ENCODE measurements around the gene MBLAC1. TPM values are rescaled to one million over a fixed set of nuclear protein-coding genes. Genes with fewer than 3 reads are reported as not detected.

Gene MBLAC1
- total RNA-seq, 2 donors from 2014 or later: 3.8 to 4.2 TPM

DNA sequence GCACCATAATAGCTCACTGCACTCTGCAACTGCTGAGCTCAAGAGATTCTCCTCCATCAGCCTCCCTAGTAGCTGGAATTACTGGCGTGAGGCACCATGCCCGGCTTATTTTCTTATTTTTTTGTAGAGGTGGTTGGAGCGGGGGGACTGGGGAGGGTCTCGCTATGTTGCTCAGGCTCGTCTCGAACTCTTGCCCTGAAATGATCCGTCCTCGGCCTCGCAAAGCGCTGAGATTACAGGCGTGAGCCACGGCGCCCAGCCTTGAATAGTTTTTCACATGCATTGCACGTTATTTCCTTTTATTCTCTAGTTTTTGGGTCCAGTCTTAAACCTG is 21.4 kb downstream of the MBLAC1 start:
- peaks cover 14% of the 10 kb centered on the region for H3K4me1 Mint-ChIP-seq
- peak overlapping the region; percentile 90 for H3K27ac Mint-ChIP-seq
- ATAC-seq (replicated peaks): no peak
- H3K9me3 Mint-ChIP-seq: no peaks in the 10 kb centered on the region
- peaks cover 31% of the 10 kb centered on the region for H3K36me3 Mint-ChIP-seq (ENCODE audit: low read depth)
- H3K27me3 Mint-ChIP-seq: no peaks in the 10 kb centered on the region
- peak overlapping the region; percentile 88 for H3K4me3 Mint-ChIP-seq

DNA sequence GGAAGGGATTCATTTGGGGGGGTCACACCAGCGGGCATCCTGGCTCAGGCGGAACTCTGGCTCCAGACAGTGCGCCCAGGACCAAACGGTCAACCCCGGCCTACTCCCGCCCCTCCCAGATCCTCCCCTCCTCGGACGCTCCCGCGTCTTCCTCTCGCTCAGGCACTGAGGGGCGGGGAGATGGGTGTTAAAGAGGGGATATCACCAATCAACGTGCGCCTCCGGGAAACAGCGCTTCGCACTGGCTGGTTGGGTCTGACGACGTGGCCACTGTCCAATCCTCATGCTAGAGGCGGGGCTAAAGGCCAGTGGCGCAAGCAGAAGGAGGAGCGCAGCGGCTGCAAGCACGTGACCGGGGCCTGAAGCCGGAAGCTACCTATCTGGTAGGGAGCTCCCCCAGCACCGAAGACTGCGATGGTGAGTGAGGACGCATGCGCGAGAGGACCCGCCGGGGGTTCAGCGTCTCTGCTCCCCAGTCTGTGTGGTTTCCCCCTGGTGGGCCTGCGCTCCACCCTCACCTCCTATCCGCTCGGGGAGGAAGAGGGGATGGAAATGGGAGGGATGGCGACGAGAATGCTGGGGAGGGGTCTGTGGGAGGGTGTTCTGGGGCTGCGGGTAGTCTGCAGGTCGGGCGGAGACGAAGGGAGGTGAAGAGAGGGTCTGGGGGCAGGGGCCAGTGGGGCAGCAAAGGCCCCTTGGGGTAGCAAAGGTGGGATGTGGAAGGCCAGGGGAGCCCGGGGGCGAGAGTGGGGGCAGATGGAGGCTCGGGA is 22.0 kb downstream of the MBLAC1 start, which contains the start of gene LAMTOR4:
TSS of gene LAMTOR4 (plus strand) at position 360 of the 770 bp plus-strand sequence. CDS start at position 415, 55 bp downstream.
- Mint-ChIP-seq H3K4me3 (peak within 1 kb of the TSS; percentile 88), H3K27ac (peak within 1 kb of the TSS; percentile 90), H3K9me3 (no peaks in the 10 kb centered on the region), H3K36me3 (ENCODE audit: low read depth) (peaks cover 37% of the 10 kb centered on the region), H3K4me1 (peaks cover 14% of the 10 kb centered on the region), H3K27me3 (no peaks in the 10 kb centered on the region)
- peak; percentile 99 for ATAC-seq (replicated peaks)

DNA sequence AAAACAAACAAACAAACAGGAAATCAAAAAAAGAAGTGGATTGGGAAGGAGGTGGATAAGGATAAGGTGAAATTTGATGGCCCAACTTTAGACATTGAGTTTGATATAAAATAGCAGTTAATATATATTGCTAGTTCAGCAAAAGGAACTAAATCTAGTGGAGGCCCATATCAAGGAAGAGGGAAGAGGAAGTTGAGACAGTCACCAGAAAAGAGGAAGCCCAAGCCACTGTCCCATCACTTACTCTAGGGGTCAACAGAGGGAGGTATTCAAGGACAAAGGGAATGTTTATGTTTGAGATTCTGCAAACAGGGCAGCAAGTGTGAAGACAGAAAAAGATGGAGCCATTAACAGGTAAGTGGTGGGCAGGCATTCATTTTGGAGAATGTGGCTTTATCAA is 25.6 kb downstream of the MBLAC1 start:
- no peaks in the 10 kb centered on the region for H3K9me3 Mint-ChIP-seq
- H3K27ac Mint-ChIP-seq: peak overlapping the region; percentile 8
- H3K4me1 Mint-ChIP-seq: peaks cover 19% of the 10 kb centered on the region

DNA sequence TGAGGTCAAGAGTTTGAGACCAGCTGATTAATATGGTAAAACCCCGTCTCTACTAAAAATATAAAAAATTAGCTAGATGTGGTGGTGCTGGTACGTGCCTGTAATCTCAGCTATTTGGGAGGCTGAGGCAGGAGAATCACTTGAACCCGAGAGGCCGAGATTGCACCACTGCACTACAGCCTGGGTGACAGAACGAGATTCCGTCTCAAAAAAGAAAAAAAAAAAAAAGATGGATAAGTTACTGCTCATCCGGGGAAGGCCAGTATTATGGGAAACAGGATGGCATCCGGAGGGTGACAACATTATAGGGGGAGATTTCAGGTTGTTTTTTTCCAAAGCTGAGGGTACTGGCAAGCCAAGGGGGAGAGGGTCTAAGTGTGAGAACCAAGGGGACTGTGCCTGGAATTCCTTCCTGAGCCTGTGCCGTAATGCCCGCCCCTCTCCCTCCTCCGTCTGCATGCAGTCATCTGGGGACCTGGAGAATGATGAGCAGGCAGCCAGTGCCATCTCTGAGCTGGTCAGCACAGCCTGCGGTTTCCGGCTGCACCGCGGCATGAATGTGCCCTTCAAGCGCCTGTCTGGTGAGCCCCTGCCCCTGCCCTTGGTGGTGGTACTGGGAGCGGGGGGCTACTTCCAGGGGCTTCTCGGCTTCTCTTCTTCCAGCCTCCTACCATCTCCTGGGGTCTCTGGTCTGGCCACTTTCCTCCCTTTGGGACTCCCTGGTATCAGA is 26.3 kb downstream of the MBLAC1 start:
- Mint-ChIP-seq H3K9me3 (no peaks in the 10 kb centered on the region), H3K36me3 (ENCODE audit: low read depth) (peaks cover 74% of the 10 kb centered on the region), H3K27me3 (no peaks in the 10 kb centered on the region), H3K27ac (peak overlapping the region; percentile 41), H3K4me1 (peaks cover 22% of the 10 kb centered on the region), H3K4me3 (no peak overlapping the region)
- ATAC-seq (replicated peaks): no peak

More for the DNA sequence above, 25.6 kb downstream of the MBLAC1 start:
- H3K36me3 Mint-ChIP-seq (ENCODE audit: low read depth): peaks cover 70% of the 10 kb centered on the region
- H3K4me3 Mint-ChIP-seq: no peak overlapping the region
- H3K27me3 Mint-ChIP-seq: no peaks in the 10 kb centered on the region
- ATAC-seq (replicated peaks): no peak

DNA sequence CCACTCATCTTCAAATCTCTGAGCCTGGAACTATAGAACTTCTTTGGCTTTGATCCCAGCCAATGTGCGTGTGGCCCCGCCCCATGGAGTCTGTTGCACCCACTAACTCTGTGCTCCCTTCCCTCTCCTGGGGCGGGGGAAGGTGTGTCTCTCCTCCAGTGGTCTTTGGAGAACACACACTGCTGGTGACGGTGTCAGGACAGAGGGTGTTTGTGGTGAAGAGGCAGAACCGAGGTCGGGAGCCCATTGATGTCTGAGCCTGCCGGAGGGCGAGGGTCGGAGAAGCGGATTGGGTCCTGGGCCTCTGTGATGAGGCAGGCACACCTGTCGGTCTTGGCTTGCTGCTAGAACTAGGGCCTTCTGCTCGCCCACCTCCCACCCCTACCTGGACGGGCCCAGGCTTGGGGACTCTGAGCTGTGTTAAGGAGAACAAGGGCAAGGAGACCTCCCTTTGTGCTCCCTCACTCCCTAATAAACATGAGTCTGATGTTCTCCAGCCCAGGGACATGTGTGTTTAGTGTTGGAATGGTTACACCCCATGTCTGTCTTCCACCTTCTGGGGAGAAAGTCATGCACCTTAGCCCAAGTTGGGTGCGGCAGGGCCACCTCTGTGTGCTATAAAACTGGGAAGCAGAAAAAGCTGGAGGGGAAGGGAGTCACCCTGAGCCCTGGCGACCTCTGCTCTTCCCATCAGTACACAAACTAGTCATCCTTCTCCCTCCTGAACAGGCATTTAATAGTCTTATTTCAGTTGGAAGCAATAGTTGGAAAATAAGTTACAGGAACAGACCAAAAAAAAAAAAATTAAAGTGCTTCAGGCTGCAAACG is 27.2 kb downstream of the MBLAC1 start:
- Mint-ChIP-seq H3K4me1 (peaks cover 22% of the 10 kb centered on the region), H3K4me3 (no peak overlapping the region), H3K36me3 (ENCODE audit: low read depth) (peaks cover 74% of the 10 kb centered on the region), H3K27ac (peak overlapping the region; percentile 41), H3K27me3 (no peaks in the 10 kb centered on the region), H3K9me3 (no peaks in the 10 kb centered on the region)
- no peak for ATAC-seq (replicated peaks)

DNA sequence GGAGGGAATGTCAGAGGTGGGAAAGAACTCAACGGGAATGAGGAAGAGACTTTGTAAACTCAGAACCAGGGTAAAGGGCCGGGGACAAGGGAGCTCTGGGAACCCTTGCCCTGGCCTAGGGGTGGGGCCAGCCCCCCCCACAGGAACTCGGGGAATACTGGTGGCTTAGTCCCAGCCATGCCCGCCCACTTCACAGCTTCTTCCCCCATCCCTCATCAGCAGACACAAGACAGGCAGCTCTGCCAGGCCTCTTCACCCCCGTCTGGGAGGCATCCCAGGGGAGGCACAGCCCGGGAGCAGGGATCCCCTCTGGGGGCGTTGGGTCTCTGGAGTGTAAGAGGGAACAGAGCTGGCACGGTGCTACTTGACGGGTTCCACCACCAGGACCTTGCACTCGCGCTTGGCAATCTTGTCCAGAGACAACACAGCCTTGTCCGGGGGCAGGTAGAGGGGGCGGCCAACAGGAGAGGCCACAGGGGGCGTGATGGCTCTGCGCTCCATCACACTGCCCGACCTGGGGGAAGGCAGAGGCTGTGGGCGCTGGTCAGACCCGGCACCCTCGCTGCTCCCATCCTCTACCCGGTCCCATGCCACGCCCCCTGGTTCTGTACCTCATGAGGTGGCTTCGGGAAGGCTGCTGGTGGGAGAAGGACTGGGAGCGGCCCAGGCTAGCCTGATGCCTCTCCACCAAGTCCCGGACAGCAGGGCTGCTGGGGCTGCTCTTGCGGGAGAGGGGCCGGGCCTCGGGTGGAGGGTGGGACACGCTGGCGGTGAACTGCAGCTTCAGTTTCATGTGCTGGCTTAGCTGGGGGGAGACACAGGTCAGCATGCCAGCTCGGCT is 28.1 kb downstream of the MBLAC1 start:
- no peak overlapping the region for H3K27ac Mint-ChIP-seq
- no peaks in the 10 kb centered on the region for H3K9me3 Mint-ChIP-seq
- ATAC-seq (replicated peaks): no peak
- no peak overlapping the region for H3K4me3 Mint-ChIP-seq
- no peaks in the 10 kb centered on the region for H3K27me3 Mint-ChIP-seq
- peaks cover 74% of the 10 kb centered on the region for H3K36me3 Mint-ChIP-seq (ENCODE audit: low read depth)
- peaks cover 22% of the 10 kb centered on the region for H3K4me1 Mint-ChIP-seq

DNA sequence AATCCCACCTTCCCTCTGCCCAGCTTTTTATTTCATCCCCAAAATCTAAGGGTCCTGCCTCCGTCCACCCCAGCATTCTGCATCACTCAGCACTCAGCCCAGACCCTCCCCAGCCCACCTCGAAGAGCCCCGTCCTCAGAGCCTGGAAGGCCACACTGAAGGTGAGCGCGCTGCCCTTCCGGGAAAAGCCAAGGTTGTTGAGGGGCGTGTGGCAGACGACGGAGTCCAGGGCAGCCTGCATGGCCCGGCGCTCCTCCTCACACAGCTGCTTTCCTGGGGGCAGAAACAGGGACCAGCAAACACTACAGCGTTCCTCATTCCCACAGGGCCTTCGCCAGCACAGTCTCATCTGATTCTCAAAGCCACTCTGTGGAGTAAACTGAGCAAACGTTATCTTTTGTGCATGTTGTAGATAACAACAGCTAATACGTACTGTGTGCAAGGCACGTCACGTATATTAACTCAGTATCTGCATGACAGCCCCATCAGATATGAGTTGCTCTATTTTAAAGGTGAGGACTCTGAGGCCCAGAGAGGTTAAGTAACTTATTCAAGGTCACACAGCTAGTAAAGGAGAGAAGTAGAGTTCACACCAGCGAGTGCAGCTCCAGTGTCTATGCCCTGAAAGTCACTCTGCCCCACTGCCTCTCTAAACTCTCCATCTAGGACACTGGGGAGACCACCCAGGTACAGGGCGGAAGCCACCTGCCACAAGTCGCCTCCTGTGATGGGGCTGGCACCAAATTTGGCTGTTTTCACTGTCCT is 29.0 kb downstream of the MBLAC1 start:
- Mint-ChIP-seq H3K4me3 (no peak overlapping the region), H3K9me3 (no peaks in the 10 kb centered on the region), H3K27me3 (no peaks in the 10 kb centered on the region), H3K4me1 (peaks cover 14% of the 10 kb centered on the region), H3K36me3 (ENCODE audit: low read depth) (peaks cover 66% of the 10 kb centered on the region), H3K27ac (peak overlapping the region; percentile 86)
- ATAC-seq (replicated peaks): no peak

DNA sequence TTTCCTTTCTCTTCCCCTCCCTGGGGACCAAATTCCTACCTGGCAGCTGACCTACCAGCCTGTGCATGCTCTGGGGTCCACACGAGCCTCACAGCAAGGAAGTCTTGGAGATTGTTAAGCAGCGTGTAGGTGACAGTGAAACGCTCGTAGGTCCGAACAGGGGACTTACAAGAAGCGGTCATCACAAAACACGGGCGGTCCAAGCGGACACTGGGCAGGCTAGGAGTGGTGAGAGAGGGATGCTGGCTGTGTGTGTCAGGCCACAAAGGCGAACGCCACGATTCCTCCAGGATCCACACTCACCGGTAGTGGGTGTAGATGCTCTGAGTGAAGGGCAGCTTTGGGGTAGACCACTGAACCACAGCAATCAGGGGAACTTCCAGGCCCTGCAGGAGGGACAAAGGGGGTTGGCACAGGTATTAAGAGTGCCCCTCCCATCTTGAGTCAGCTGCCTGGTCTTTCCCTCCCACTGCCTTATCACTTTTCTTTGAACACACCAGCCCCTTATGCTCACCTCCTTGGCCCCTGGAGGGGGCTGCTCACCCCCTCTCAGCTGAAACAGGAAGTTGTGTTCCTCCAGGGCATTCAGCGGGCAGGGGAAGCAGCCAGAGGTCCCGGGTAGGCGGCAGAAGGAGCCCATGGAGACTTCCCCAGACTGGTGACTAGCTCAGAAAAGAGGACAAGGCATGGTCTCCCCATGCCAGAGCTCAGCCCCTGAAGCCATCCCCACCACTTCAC is 29.7 kb downstream of the MBLAC1 start:
- Mint-ChIP-seq H3K9me3 (no peaks in the 10 kb centered on the region), H3K36me3 (ENCODE audit: low read depth) (peaks cover 60% of the 10 kb centered on the region), H3K4me1 (peaks cover 14% of the 10 kb centered on the region), H3K27me3 (no peaks in the 10 kb centered on the region), H3K27ac (peak overlapping the region; percentile 86), H3K4me3 (peak overlapping the region; percentile 82)
- no peak for ATAC-seq (replicated peaks)

DNA sequence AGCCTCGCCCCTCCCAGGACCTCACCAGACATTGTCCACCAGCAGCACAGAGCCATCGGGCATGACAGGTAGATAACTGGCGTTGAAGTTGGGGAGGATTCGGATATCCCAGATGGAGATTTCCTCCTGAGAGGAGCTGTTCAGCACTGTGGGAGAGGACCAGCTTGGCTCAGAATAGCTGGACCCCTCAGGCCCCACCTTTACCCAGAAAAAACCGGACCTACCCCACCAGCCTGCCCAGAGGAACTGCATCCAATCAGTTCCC is 30.2 kb downstream of the MBLAC1 start:
- Mint-ChIP-seq H3K27me3 (no peaks in the 10 kb centered on the region), H3K4me1 (peaks cover 14% of the 10 kb centered on the region), H3K27ac (peak overlapping the region; percentile 86), H3K4me3 (peak overlapping the region; percentile 82), H3K9me3 (no peaks in the 10 kb centered on the region), H3K36me3 (ENCODE audit: low read depth) (peaks cover 55% of the 10 kb centered on the region)
- no peak for ATAC-seq (replicated peaks)

DNA sequence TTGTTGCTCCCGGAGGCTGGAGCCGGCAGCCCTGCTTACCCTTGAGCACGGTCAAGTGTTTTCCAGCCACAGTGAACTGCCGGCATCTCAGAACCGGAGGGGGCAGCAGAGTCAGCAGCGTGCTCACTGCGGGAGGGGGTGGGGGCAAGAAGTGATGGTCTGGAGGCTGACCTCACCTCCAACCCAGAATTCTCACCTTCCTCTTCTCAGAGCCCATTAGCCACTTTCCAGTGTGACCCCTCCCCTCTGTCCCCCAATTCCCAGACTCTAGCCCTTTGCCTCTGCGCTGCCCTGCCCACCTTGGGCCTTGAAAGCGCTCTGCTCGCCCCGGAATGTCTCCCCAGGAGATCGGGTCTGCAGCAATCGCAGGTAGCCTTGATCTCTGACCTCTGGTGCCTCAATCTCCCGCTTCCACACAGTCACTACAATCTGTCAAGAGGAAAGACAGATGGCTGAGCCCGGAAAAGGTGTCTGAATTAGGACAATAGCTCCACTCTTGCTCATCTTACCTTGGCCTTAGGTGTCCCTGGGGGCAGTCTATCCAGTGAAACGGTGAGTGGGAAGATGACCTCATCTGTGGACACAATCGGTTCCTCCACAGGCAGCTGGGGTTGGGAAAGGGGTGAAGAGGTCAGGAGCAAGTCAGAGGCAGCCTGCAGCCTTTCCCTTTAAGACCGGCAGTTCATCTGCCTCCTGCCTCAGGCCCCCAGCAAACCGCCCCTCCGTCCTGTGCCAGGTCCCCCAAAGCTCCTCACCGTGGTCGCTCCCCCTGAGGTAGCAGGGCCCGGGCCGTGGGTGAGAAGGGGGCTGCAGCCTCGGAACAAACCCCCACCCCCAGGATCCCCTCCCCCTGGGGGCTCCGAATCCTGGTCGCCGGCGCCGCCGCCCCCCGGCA is 30.8 kb downstream of the MBLAC1 start:
- Mint-ChIP-seq H3K36me3 (ENCODE audit: low read depth) (peaks cover 49% of the 10 kb centered on the region), H3K4me1 (peaks cover 10% of the 10 kb centered on the region), H3K27ac (peak overlapping the region; percentile 86), H3K27me3 (no peaks in the 10 kb centered on the region), H3K9me3 (no peaks in the 10 kb centered on the region), H3K4me3 (peak overlapping the region; percentile 82)
- no peak for ATAC-seq (replicated peaks)

DNA sequence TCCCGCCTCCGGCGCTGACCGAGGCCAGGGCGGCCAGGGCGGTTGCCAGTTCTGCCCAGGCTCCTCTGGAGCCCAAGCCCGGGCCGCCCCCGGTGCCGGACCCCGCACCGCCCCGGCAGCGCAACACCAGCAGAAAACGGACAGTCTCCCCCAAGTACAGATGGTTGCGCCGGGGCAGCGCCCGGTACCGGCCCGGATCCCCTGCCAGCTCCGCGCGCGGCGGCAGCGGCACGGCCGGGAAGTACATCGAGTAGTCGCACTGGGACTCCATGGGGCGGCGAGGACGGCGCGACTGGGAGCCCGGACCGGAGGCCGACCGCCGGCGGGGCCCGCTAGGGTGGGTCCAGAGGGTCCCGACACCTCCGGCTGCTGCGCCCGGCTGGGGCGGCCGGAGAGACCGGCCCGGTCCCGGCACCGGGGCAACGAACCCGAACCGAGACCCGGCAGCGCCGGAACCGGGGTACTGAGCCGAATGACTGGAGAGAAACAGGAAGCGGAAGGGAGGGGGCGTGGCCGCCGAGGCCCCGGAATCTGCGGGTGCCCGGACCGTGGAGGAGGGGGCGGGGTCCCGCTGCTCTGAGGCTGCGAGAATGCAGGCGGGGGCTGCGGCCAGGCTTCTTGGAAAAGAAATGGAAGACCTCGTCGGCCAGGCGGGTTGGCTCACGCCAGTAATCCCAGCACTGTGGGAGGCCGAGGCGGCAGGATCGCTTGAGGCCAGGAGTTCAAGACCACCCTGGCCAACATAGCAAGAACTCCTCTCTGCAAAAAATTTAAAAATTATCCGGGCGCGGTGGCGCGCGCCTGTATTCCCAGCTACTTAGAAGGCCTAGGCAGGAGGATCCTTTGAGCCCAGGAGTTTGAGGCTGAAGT is 31.7 kb downstream of the MBLAC1 start, which contains the start of gene TRAPPC14:
TSS of gene TRAPPC14 (minus strand) at position 495 of the 870 bp plus-strand sequence. CDS start at position 271, 224 bp downstream.
- no peaks in the 10 kb centered on the region for H3K9me3 Mint-ChIP-seq
- peaks cover 40% of the 10 kb centered on the region for H3K36me3 Mint-ChIP-seq (ENCODE audit: low read depth)
- peak; percentile 93 for ATAC-seq (replicated peaks)
- H3K4me3 Mint-ChIP-seq: peak within 1 kb of the TSS; percentile 82
- H3K27me3 Mint-ChIP-seq: no peaks in the 10 kb centered on the region
- H3K27ac Mint-ChIP-seq: peak within 1 kb of the TSS; percentile 86
- H3K4me1 Mint-ChIP-seq: peaks cover 14% of the 10 kb centered on the region

All from activated T-helper 17 cell treated with anti-CD3 and anti-CD28 coated beads, Interleukin-2, amount 50 U/mL, for 72 hours (primary cell).